GM23338 (cell line): ENCODE results near the gene TYR. TPM values are rescaled to one million over a fixed set of nuclear protein-coding genes. Genes with fewer than 3 reads are reported as not detected.

Experiments used
- ATAC-seq: fragments of 200-7000 bp; cut with Tn5 transposase; 3 replicates; pipeline ENCODE4 v1.9.1; 2020
- DNase-seq: peaks from one replicate; pipeline ENCODE4 v3.0.0-alpha.2; 2015; ENCODE audit warnings: low spot score
- H2AFZ ChIP-seq: fragments of 200-600 bp; sonication (generic); 2 replicates; pipeline ENCODE4 v1.8.0; 2016; ENCODE audit warnings: antibody characterized with exemption, mild to moderate bottlenecking, moderate library complexity
- H3F3A ChIP-seq: fragments of 200-600 bp; sonication (generic); replicated peaks from 2 replicates; pipeline ENCODE4 v1.8.0; 2017; ENCODE audit warnings: antibody characterized with exemption, mixed run types, low read depth
- H3K27ac ChIP-seq: fragments of 200-600 bp; sonication (generic); 2 replicates; pipeline ENCODE4 v1.6.1; 2016; ENCODE audit warnings: low read depth
- H3K27me3 ChIP-seq: fragments of 200-600 bp; sonication (generic); 2 replicates; pipeline ENCODE4 v1.8.0; 2016; ENCODE audit warnings: mild to moderate bottlenecking, mixed run types, moderate library complexity; ENCODE audit not compliant: insufficient read depth
- H3K36me3 ChIP-seq: fragments of 200-600 bp; sonication (generic); 2 replicates; pipeline ENCODE4 v1.8.0; 2016; ENCODE audit warnings: mild to moderate bottlenecking; ENCODE audit not compliant: insufficient read depth
- H3K4me1 ChIP-seq: fragments of 200-600 bp; sonication (generic); 2 replicates; pipeline ENCODE4 v1.8.0; 2016; ENCODE audit warnings: mild to moderate bottlenecking, moderate library complexity; ENCODE audit not compliant: insufficient read depth
- H3K4me2 ChIP-seq: fragments of 200-600 bp; sonication (generic); 2 replicates; pipeline ENCODE4 v1.7.1; 2017; ENCODE audit warnings: mixed run types
- H3K4me3 ChIP-seq: fragments of 200-600 bp; sonication (generic); 2 replicates; pipeline ENCODE4 v1.6.1; 2016; ENCODE audit warnings: mixed run types
- H3K79me2 ChIP-seq: fragments of 200-600 bp; sonication (generic); replicated peaks from 2 replicates; pipeline ENCODE4 v1.8.0; 2017; ENCODE audit warnings: mild to moderate bottlenecking; ENCODE audit not compliant: insufficient read depth
- H3K9me2 ChIP-seq: fragments of 200-600 bp; sonication (generic); 2 replicates; pipeline ENCODE4 v1.8.0; 2017; ENCODE audit not compliant: insufficient read depth
- H4K20me1 ChIP-seq: fragments of 200-600 bp; sonication (generic); replicated peaks from 2 replicates; pipeline ENCODE4 v1.8.0; 2017; ENCODE audit warnings: mild to moderate bottlenecking; ENCODE audit not compliant: insufficient read depth
- H3K27ac Mint-ChIP-seq: 2 replicates; pipeline ENCODE4 v1.8.0; 2020; ENCODE audit warnings: inconsistent platforms, mild to moderate bottlenecking, moderate library complexity, mixed read lengths
- H3K27me3 Mint-ChIP-seq: 3 replicates; pipeline ENCODE4 v1.8.0; 2022; ENCODE audit warnings: low read depth, mild to moderate bottlenecking, moderate library complexity, mixed read lengths, inconsistent platforms; ENCODE audit not compliant: insufficient read depth, poor library complexity
- H3K36me3 Mint-ChIP-seq: 3 replicates; pipeline ENCODE4 v1.8.0; 2021; ENCODE audit warnings: low read depth, mild to moderate bottlenecking, inconsistent platforms, moderate library complexity, mixed read lengths
- H3K4me1 Mint-ChIP-seq: 3 replicates; pipeline ENCODE4 v1.8.0; 2020; ENCODE audit warnings: mild to moderate bottlenecking, inconsistent platforms, mixed read lengths
- H3K4me3 Mint-ChIP-seq: 3 replicates; pipeline ENCODE4 v1.8.0; 2021; ENCODE audit warnings: moderate library complexity, mild to moderate bottlenecking, inconsistent platforms, mixed read lengths
- H3K9me3 Mint-ChIP-seq: 3 replicates; pipeline ENCODE4 v1.8.0; 2020; ENCODE audit warnings: moderate library complexity, mild to moderate bottlenecking, inconsistent platforms, mixed read lengths
- CREB1 ChIP-seq: fragments of 250-450 bp; sonication (Bioruptor Pico); IDR thresholded peaks from 2 replicates; pipeline ENCODE4 v1.5.0; 2020; ENCODE audit warnings: low read depth, mild to moderate bottlenecking, moderate library complexity
- EZH2phosphoT487 ChIP-seq: fragments of 200-600 bp; sonication (generic); IDR thresholded peaks from one replicate; pipeline ENCODE4 v1.8.1; 2018; ENCODE audit warnings: antibody characterized with exemption; ENCODE audit not compliant: unreplicated experiment
- NANOG ChIP-seq: IDR thresholded peaks from 2 replicates; pipeline ENCODE4 v1.6.1; 2016; ENCODE audit warnings: antibody characterized with exemption, borderline replicate concordance
- ZNF462 ChIP-seq: fragments of 250-450 bp; sonication (Bioruptor Pico); IDR thresholded peaks from 2 replicates; pipeline ENCODE4 v1.5.0; 2020; ENCODE audit warnings: mild to moderate bottlenecking, moderate library complexity
- polyA plus RNA-seq: library from polyadenylated mRNA; unstranded; fragments of >200 nt; fragmentation: Nextera tagmentation; extraction: Ambion mirVana; gene quantifications from 2 replicates; pipeline ENCODE4 v1.2.1, GENCODE V29; 2016
- total RNA-seq: library from RNA; depleted of rRNA; stranded (reverse); fragments of >200 nt; shearing (Covaris generic); gene quantifications from 2 replicates; pipeline ENCODE4 v1.2.3, GENCODE V29; 2014
- TF ChIP-seq, protein P1 (sequence below), 2 experiments: fragments of 200-600 bp in 1 of 2; sonication (generic) in 1 of 2; conservative IDR thresholded peaks; 2 replicates each; pipeline versions ENCODE4 v1.5.1 to v1.6.1; 2016 to 2017; ENCODE audit warnings: antibody characterized with exemption in 2 of 2, low read depth in 2 of 2, mild to moderate bottlenecking in 2 of 2, moderate library complexity in 1 of 2

The TYR gene
- total and polyA plus RNA-seq, 2 experiments from 2014 or later, result 0.08 TPM; not detected in 1

GRCh38 chr11:89163686-89164085 lies 14.0 kb upstream of the TYR start:
- H3K27ac ChIP-seq, result no peak overlapping the region
- no peak for DNase-seq
- H3K4me1 ChIP-seq, result no peaks in the 10 kb centered on the region
- H3K4me1 Mint-ChIP-seq, result no peaks in the 10 kb centered on the region
- no peaks in the 10 kb centered on the region for H3K27me3 ChIP-seq
- H3K9me3 Mint-ChIP-seq, result no peaks in the 10 kb centered on the region
- TF ChIP-seq, protein P1, sequence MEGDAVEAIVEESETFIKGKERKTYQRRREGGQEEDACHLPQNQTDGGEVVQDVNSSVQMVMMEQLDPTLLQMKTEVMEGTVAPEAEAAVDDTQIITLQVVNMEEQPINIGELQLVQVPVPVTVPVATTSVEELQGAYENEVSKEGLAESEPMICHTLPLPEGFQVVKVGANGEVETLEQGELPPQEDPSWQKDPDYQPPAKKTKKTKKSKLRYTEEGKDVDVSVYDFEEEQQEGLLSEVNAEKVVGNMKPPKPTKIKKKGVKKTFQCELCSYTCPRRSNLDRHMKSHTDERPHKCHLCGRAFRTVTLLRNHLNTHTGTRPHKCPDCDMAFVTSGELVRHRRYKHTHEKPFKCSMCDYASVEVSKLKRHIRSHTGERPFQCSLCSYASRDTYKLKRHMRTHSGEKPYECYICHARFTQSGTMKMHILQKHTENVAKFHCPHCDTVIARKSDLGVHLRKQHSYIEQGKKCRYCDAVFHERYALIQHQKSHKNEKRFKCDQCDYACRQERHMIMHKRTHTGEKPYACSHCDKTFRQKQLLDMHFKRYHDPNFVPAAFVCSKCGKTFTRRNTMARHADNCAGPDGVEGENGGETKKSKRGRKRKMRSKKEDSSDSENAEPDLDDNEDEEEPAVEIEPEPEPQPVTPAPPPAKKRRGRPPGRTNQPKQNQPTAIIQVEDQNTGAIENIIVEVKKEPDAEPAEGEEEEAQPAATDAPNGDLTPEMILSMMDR (conservative IDR thresholded peaks at IDR 0.05; ENCODE audit: low read depth in 2 of 2), result no peak
- no peak for TF ChIP-seq NANOG
- TF ChIP-seq CREB1 (CRISPR knock-in tag), result no peak
- no peak for TF ChIP-seq EZH2phosphoT487
- TF ChIP-seq ZNF462 (CRISPR knock-in tag), result no peak
- H3K9me2 ChIP-seq, result no peaks in the 10 kb centered on the region
- ATAC-seq, result no peak
- H3K36me3 Mint-ChIP-seq, result no peaks in the 10 kb centered on the region
- no peak overlapping the region for H3K4me2 ChIP-seq
- no peaks in the 10 kb centered on the region for H3K27me3 Mint-ChIP-seq
- H3K79me2 ChIP-seq, result no peaks in the 10 kb centered on the region
- H3K36me3 ChIP-seq, result no peaks in the 10 kb centered on the region
- H4K20me1 ChIP-seq, result no peaks in the 10 kb centered on the region
- H3K4me3 Mint-ChIP-seq, result no peak overlapping the region
- H3F3A ChIP-seq, result no peaks in the 10 kb centered on the region
- no peak overlapping the region for H3K4me3 ChIP-seq
- no peak overlapping the region for H2AFZ ChIP-seq
- H3K27ac Mint-ChIP-seq, result no peak overlapping the region
